B cell (primary cell): Measurements from ENCODE around the gene AUTS2. TPM values are rescaled to one million over a fixed set of nuclear protein-coding genes. Genes with fewer than 3 reads are reported as not detected.

Experiments
- ATAC-seq: fragments of 200-7000 bp; cut with Tn5 transposase; one replicate; pipeline ENCODE4 v1.10.0; 2021; ENCODE audit warnings: low read depth, mild to moderate bottlenecking, moderate number of reproducible peaks, moderate library complexity
- CTCF ChIA-PET: fragments of 350-600 bp; sonication (Branson Sonifier 250); formaldehyde crosslinking; loops from one replicate; lab custom pipeline; 2021; ENCODE audit warnings: antibody characterized with exemption, inconsistent platforms; lab: Charles Lee
- POLR2A ChIA-PET: fragments of 350-600 bp; sonication (Branson Sonifier 250); formaldehyde crosslinking; loops from one replicate; lab custom pipeline; 2021; ENCODE audit warnings: antibody characterized with exemption; lab: Charles Lee
- DNase-seq: peaks from one replicate; pipeline ENCODE4 v3.0.0; 2013
- H2AFZ ChIP-seq: 2 replicates; pipeline ENCODE4 v1.6.1; 2012; ENCODE audit warnings: mild to moderate bottlenecking, low read depth, low read length; ENCODE audit not compliant: insufficient read depth, poor library complexity, severe bottlenecking
- H3K27ac ChIP-seq, 2 donors: 1 replicate in 1 of 2; 2 replicates in 1 of 2; pipeline ENCODE4 v1.5.1; 2012 to 2013; ENCODE audit warnings: low read length in 2 of 2, mild to moderate bottlenecking in 2 of 2, moderate library complexity in 1 of 2
- H3K27me3 ChIP-seq, 4 experiments: fragments of 200-600 bp in 1 of 4; sonication (generic) in 1 of 4; replicated peaks in 1 of 4; 1 replicate in 2 of 4; 2 replicates in 2 of 4; pipeline versions ENCODE4 v1.6.1 to v1.7.0; 2013 to 2016; ENCODE audit warnings: low read length in 3 of 4, mild to moderate bottlenecking in 2 of 4, mixed read lengths in 1 of 4, moderate library complexity in 1 of 4; ENCODE audit not compliant: insufficient read depth in 4 of 4, control insufficient read depth in 3 of 4; ENCODE audit errors: control extremely low read depth in 1 of 4
- H3K36me3 ChIP-seq, 2 experiments: replicated peaks in 1 of 2; 1 replicate in 1 of 2; 2 replicates in 1 of 2; pipeline versions ENCODE4 v1.6.1 to v1.7.1; 2013; ENCODE audit warnings: low read length in 1 of 2; ENCODE audit not compliant: insufficient read depth in 2 of 2, control insufficient read depth in 1 of 2; ENCODE audit errors: control extremely low read depth in 1 of 2, extremely low read depth in 1 of 2
- H3K4me1 ChIP-seq, 2 donors: fragments of 200-600 bp in 1 of 2; sonication (generic) in 1 of 2; 1 replicate in 1 of 2; 2 replicates in 1 of 2; pipeline versions ENCODE4 v1.5.1 to v1.6.1; 2013 to 2017; ENCODE audit warnings: low read length in 2 of 2; ENCODE audit not compliant: control insufficient read depth in 2 of 2, insufficient read depth in 2 of 2
- H3K4me2 ChIP-seq: replicated peaks from 2 replicates; pipeline ENCODE3; 2012; ENCODE audit warnings: mild to moderate bottlenecking, low read depth, low read length; ENCODE audit not compliant: poor library complexity, severe bottlenecking
- H3K4me3 ChIP-seq, 5 experiments: fragments of 200-600 bp in 1 of 5; sonication (generic) in 1 of 5; 1 replicate in 3 of 5; 2 replicates in 2 of 5; pipeline versions ENCODE4 v1.5.1 to v1.7.0; 2011 to 2016; ENCODE audit warnings: low read length in 4 of 5, mild to moderate bottlenecking in 4 of 5, low read depth in 2 of 5, control low read depth in 1 of 5, moderate library complexity in 1 of 5; ENCODE audit not compliant: insufficient read depth in 1 of 5; ENCODE audit errors: control extremely low read depth in 1 of 5, extremely low read depth in 1 of 5
- H3K79me2 ChIP-seq: fragments of 200-600 bp; sonication (generic); one replicate; pipeline ENCODE4 v1.6.0; 2016; ENCODE audit warnings: low read length; ENCODE audit not compliant: control insufficient read depth, insufficient read depth
- H3K9ac ChIP-seq: fragments of 200-600 bp; sonication (generic); 2 replicates; pipeline ENCODE4 v1.6.1; 2017; ENCODE audit warnings: mild to moderate bottlenecking, low read length, moderate library complexity
- H3K9me3 ChIP-seq, 3 donors: one replicate each; pipeline versions ENCODE4 v1.6.1 to v1.7.1; 2013; ENCODE audit warnings: low read length in 2 of 3; ENCODE audit not compliant: control insufficient read depth in 2 of 3, insufficient read depth in 1 of 3; ENCODE audit errors: control extremely low read depth in 1 of 3
- H4K20me1 ChIP-seq: 2 replicates; pipeline ENCODE4 v1.6.0; 2012; ENCODE audit warnings: mild to moderate bottlenecking, low read length; ENCODE audit not compliant: insufficient read depth, control insufficient read depth, poor library complexity, severe bottlenecking
- H3K27ac Mint-ChIP-seq: one replicate; pipeline ENCODE4 v1.8.0; 2021; ENCODE audit warnings: mixed read lengths
- H3K27me3 Mint-ChIP-seq: one replicate; pipeline ENCODE4 v1.8.0; 2021; ENCODE audit warnings: mixed read lengths
- H3K4me1 Mint-ChIP-seq: one replicate; pipeline ENCODE4 v1.8.0; 2021; ENCODE audit warnings: mixed read lengths
- H3K4me3 Mint-ChIP-seq: one replicate; pipeline ENCODE4 v1.8.0; 2021; ENCODE audit warnings: mixed read lengths
- H3K9me3 Mint-ChIP-seq: one replicate; pipeline ENCODE4 v1.8.0; 2022; ENCODE audit warnings: mixed read lengths; ENCODE audit not compliant: insufficient read depth
- EZH2 ChIP-seq: IDR thresholded peaks from 2 replicates; pipeline ENCODE4 v1.6.1; 2012; ENCODE audit warnings: borderline replicate concordance, low read depth, mild to moderate bottlenecking, moderate library complexity, low read length; ENCODE audit not compliant: insufficient read depth, poor library complexity, severe bottlenecking
- WGBS: methylation state at CpG from one replicate; pipeline ENCODE4 v1.1.5; 2013; ENCODE audit warnings: missing lambda C conversion rate; ENCODE audit not compliant: insufficient coverage; 5-methylcytosine and 5-hydroxymethylcytosine counted together
- intact Hi-C: fragments of 100-400 bp; cut with micrococcal nuclease; formaldehyde crosslinking; loops from one replicate; pipeline ENCODE4 v1.10.0; 2022
- polyA plus RNA-seq: library from polyadenylated mRNA; depleted of rRNA; stranded (reverse); fragments of >200 nt; gene quantifications from 2 replicates; pipeline ENCODE4 v1.2.3, GENCODE V29; 2012
- total RNA-seq, 2 donors: library from RNA; stranded (reverse); fragments of 120-200 nt in 1 of 2; gene quantifications; 1 replicate in 1 of 2; 2 replicates in 1 of 2; pipeline versions ENCODE4 v1.2.3 to v1.2.4, GENCODE V29; 2013 to 2022
- TF ChIP-seq, protein P1 (sequence below): fragments of 200-600 bp; IDR thresholded peaks from one replicate; pipeline ENCODE4 v1.8.0; 2022; ENCODE audit warnings: antibody characterized with exemption, mild to moderate bottlenecking

AUTS2 gene
- total and polyA plus RNA-seq, 2 donors (not counting 1 experiment from before 2014, with no cell fraction given) = 22.3 to 35.0 TPM

DNA sequence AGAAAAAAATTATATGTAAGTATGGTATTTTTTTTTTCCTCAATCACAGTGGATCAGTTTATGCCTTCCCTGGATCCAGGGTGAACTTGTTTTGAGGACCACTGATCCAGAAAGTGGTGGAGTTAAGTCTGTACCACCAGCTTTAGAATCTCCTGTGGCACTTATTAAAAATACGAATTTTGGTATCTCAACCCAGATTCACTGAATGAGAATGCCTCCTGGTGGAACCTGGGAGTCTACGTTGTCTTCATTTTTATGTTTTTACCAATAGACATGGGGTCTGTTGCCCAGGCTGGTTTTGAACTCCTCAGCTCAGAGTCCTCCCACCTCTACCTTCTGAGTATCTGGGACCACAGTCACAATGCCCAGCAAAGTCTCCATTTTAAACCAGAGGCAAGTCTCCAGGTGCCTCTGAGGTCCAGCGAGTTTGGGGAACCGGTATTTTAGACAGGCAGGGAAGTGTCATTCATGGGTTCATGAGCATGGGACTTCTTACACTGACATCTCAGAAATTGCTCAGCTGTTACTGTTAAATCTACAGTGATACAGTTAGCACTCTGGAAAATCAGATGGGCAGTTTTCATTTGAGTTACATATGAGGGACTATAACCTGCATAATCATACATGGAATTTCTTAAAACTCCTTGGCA lies 200.9 kb downstream of the AUTS2 start:
- H3K4me1 ChIP-seq = peaks cover 3 to 7% of the 10 kb centered on the region in 2 donors
- Mint-ChIP-seq H3K4me1 (peaks cover 9% of the 10 kb centered on the region), H3K27me3 (no peaks in the 10 kb centered on the region), H3K4me3 (no peak overlapping the region), H3K9me3 (no peaks in the 10 kb centered on the region), H3K27ac (no peak overlapping the region)
- CTCF ChIA-PET = no interaction called here
- no peaks in the 10 kb centered on the region for H4K20me1 ChIP-seq
- ATAC-seq (no peak), DNase-seq (no peak)
- no peaks in the 10 kb centered on the region for H3K36me3 ChIP-seq
- H3K9ac ChIP-seq = no peak overlapping the region
- no peak overlapping the region for H3K4me2 ChIP-seq
- no peaks in the 10 kb centered on the region for H3K27me3 ChIP-seq
- POLR2A ChIA-PET = no interaction called here
- TF ChIP-seq EZH2 = no peak
- TF ChIP-seq, protein P1, sequence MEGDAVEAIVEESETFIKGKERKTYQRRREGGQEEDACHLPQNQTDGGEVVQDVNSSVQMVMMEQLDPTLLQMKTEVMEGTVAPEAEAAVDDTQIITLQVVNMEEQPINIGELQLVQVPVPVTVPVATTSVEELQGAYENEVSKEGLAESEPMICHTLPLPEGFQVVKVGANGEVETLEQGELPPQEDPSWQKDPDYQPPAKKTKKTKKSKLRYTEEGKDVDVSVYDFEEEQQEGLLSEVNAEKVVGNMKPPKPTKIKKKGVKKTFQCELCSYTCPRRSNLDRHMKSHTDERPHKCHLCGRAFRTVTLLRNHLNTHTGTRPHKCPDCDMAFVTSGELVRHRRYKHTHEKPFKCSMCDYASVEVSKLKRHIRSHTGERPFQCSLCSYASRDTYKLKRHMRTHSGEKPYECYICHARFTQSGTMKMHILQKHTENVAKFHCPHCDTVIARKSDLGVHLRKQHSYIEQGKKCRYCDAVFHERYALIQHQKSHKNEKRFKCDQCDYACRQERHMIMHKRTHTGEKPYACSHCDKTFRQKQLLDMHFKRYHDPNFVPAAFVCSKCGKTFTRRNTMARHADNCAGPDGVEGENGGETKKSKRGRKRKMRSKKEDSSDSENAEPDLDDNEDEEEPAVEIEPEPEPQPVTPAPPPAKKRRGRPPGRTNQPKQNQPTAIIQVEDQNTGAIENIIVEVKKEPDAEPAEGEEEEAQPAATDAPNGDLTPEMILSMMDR = no peak
- WGBS = 60% methylated on average over 3 of the region's 4 CpGs
- no peaks in the 10 kb centered on the region for H3K9me3 ChIP-seq
- no peaks in the 10 kb centered on the region for H3K79me2 ChIP-seq
- no peak overlapping the region for H3K4me3 ChIP-seq
- intact Hi-C loops = no loop called here
- no peak overlapping the region for H3K27ac ChIP-seq
- H2AFZ ChIP-seq = no peak overlapping the region

DNA sequence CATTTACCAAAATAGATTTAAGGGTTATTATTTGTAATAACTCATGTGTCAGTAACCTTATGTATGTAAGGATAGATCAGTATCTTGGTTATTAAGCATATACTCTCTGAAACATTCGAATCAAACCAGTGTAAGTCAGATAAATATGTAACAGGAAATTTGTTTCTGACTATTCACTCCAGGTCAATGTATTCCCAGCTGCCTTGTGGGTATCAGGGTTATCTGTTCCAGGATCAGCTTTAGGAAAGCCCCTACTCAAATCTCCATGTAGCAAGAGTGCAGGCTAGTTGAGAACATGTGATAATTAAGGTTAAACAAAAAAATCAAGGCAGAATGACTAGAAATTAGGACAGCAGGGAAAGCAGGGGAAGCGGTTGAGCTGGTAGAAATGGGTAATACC lies 201.7 kb downstream of the AUTS2 start:
- no peaks in the 10 kb centered on the region for H3K27me3 ChIP-seq
- no peaks in the 10 kb centered on the region for H3K9me3 Mint-ChIP-seq
- H3K79me2 ChIP-seq = no peaks in the 10 kb centered on the region
- H3K4me2 ChIP-seq = no peak overlapping the region
- no peaks in the 10 kb centered on the region for H3K36me3 ChIP-seq
- no peaks in the 10 kb centered on the region for H3K9me3 ChIP-seq
- no peak overlapping the region for H2AFZ ChIP-seq
- WGBS = no CpG with 5 or more reads among the region's 2 CpGs
- H3K4me1 Mint-ChIP-seq = peaks cover 17% of the 10 kb centered on the region
- no peaks in the 10 kb centered on the region for H4K20me1 ChIP-seq
- ChIA-PET POLR2A (no interaction called here), CTCF (no interaction called here)
- ATAC-seq = no peak
- H3K27ac ChIP-seq = no peak overlapping the region
- TF ChIP-seq, protein P1 = no peak
- TF ChIP-seq EZH2 = no peak
- H3K4me1 ChIP-seq = peaks cover 6 to 9% of the 10 kb centered on the region in 2 donors
- H3K9ac ChIP-seq = no peak overlapping the region
- no peak overlapping the region for H3K4me3 ChIP-seq
- intact Hi-C loops = no loop called here
- no peaks in the 10 kb centered on the region for H3K27me3 Mint-ChIP-seq
- DNase-seq = no peak
- no peak overlapping the region for H3K4me3 Mint-ChIP-seq
- H3K27ac Mint-ChIP-seq = no peak overlapping the region
